ENCODE results near the gene SLC8A3.

Gene SLC8A3

DNA sequence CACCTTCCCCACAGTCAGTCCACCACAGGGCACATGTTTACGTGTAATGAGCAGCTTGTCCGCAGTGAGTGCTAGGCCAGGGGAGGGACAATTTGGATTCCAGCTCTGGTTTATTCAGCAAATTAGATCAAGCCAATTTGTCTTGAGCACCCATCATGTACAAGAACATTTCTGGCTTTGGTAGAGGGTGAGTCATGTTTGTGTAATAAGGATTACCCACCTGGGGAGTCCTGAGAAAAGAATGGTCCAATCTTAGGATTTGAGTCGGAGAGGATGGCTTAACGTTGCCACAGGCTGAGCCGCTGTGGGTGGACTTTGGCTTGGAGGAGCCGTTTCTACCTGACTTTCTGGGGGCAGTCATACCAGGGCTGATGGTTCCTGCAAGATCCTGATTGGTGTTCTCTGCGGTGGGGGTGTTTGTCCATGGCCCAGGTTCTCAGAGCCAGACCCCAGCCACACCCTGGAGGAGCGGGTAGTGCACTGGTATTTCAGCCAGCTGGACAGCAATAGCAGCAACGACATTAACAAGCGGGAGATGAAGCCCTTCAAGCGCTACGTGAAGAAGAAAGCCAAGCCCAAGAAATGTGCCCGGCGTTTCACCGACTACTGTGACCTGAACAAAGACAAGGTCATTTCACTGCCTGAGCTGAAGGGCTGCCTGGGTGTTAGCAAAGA, 165.8 kb downstream of the SLC8A3 start:
- DNase-seq (ENCODE audit: low spot score) = no peak

DNA sequence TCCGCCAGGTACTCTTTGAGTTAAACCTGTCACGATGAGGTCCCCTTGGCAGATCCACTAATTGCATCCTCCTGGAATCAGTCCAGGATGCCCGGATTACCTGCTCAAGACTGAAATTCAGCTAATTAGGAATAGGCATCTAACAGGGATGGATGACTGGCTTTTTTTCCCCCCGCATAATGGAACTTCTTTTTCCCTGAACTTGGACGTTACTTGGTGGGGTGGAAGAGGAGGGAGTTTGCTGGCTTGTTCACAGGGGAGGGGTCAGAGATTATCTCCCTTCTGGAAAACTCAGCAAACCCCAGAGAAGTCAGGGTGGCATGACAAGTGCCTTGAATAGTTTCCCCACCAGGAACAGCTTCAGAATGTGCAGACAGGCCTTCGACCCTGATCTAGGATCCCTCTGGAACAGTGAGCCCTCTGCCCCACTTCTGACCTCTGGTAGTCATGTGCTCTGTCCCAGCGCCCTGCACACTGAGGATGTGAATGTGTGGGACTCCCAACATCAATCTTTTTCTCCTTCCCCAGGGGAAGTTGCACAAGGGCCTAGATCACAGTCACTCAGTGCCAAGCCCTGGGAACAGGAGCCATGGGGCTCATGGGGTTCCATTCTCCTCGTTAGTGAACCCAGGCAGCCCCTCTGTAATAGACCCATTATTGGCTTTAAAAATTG, 167.1 kb downstream of the SLC8A3 start:
- no peak for DNase-seq (ENCODE audit: low spot score)

DNA sequence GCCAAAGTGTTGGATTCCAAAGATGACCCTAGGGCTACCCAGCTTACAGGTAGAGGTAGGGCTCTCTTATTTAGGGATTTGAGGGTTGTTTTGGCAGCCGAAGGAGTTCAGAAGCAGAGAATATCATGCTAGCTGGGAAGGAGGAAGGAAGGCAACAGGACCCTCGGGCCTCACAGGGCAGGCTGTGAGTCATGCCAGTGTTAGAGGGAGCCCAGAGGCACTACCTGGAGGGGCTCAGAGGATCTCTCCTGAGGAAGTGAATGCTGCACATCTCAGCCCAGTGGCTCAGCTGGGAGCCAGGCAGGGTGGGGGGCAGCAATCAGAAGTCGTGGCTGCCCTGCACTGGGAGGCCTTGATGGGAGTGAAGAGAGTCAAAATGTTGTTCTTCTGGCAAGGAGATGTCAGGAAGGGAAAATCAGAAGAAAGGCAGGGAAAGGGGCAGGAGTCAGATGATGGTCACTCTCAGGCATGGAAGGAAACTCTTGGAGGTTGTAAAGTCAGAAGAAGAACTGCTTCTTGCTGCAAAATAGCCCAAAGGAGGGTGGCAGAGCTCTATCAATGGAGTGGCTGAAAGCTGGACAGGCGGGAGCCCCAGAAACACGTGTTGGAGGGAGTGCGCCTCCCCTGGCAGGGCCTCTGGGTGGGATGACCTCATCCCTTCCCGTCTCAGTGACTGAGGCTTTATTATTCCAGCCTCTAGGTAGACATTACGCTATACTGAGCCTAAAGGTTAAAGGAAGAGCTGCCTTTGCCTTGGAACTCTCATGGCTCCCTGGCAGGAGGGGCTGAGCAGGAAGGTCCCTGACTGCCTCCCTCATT, 168.2 kb downstream of the SLC8A3 start:
- DNase-seq (ENCODE audit: low spot score) = peak; percentile 46

DNA sequence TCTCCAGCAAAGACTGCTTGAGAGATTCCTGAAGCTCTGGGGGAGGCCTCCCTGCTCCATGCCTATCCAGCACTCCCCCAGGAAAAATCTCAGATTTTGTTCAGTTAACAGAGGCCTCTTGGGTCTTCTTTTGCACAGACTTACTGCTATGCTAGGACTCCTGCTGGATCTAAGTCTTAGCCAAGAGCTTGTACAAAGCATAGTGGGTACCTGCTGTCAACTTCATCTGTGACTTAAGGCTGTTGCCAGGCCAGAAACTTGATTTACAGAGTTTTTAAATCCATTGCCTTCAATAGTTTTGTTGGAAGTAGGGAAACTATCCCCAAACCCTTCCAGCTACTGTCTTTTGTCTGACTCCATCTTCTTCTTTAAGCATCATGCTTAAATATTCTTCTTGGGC, 169.1 kb downstream of the SLC8A3 start:
- DNase-seq (ENCODE audit: low spot score) = no peak

DNA sequence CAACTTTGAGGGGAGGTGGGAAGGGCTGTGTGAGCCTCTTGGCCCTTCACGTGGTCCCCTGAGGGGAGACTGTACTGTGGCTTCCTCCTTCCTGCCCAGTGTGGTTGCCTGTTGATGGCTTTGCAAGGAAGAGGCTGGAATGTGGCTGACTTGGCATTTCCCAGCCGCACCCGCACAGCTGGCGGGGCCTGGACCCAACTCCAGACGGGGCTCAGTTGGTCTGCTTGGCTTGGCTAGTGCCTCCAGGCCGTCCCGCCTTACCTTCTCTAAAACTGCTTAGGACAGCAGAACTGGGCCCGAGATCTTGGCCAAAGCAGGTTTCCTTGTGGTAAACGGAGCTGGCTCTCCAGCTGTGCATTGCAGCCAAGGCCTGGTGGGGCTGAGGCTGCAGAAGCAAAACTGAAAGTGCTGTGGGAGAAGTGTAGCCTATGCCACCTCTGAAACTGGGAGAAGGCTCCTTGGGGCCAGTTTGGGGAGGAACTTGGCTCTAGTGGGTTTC, 170.0 kb downstream of the SLC8A3 start:
- peak; percentile 38 for DNase-seq (ENCODE audit: low spot score)

DNA sequence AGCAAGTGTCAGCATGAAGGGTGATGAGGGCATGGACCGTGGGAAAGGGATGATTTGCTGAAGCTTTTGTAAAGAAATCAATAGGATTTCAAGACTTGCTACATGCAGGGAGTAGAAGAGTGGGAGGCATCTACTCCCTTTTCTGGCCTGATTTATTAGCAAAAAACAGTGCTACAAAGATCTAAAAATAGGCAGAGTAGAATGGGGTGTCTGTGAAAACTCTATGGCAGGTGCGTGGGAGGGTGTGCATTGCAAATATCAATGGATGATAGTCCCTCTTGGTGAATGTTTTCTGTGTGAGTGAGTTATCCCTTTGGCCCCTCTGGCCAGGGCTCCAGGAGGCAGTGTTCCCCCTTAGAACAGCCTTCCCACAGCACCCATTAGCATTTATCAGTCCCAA, 170.5 kb downstream of the SLC8A3 start:
- no peak for DNase-seq (ENCODE audit: low spot score)

DNA sequence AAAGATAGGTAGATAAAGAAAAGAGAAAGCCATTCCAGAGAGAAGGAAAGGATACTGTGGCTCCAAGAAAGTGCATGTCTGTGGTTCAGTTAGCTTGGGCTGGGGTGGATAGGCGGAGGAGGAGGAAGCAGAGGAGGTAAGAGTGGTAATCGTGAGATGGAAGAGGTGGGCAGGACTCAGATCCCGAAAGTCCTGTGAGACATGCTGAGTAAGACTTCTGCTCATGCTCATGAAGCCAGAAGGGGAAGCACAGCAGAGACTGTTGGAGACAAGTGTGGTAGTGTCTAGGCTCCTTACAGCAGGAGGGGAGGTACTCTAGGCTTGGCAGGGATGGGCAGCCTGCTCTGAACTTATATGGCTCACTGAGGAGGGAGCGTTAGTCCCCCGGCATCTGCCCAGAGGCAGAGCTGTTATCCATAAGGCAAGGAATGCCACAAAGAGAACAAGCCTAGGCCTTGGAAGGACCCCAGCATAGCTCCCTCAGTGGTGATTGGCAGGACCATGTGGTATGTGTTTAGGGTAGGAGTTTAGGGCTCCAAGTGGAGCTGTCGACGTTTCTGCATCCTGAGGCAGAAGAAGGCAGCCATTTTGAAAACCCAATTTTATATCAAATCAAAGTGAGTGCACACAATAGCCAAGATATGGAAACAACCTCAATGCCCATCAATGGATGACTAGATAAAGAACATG, 174.2 kb downstream of the SLC8A3 start:
- DNase-seq (ENCODE audit: low spot score) = no peak

DNA sequence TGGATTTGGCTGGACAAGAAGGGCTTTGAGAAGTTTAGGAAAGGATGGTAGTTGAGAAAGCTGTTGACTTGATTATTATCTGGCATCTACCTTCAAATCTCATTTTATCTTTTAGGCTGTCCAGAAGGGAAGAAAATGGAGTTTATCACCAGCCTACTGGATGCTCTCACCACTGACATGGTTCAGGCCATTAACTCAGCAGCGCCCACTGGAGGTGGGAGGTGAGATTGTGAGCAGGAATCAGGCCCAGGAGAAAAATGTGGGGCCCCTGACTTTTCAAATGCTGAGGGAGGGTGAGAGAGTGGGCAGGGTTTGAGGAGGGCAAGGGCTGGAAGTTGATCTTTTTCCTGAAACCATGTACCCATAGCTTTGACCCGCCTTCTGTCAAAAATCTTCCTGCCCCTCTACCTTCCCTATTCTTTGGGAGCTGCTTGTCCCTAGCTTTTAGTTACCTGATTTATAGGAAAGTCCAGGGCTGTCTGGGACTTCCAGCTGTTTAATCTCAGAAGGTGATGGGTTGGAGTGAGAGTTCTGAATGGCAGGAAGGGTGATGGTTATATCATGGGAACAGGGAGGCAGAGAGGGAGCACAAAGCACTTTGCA, 175.4 kb downstream of the SLC8A3 start:
- peak; percentile 46 for DNase-seq (ENCODE audit: low spot score)

DNA sequence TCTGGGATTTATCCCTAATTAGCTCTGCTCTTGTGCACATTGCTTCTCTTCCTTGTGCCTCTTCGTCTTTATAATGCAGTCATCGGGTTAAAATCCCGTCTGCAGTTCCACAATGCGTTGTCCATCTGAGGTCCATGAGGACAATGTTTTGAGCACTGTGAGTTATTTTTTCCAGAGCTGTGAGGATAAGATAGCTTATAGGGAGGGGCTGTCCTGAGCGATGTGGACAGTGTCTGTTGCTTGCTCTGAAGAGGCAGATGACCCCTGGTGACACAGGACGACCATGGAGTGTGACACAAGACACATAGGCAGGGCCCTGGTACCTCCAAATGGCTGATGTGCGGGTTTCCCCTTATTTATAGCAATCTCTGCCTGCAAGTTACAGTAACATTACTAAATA, 177.0 kb downstream of the SLC8A3 start:
- DNase-seq (ENCODE audit: low spot score) = no peak

DNA sequence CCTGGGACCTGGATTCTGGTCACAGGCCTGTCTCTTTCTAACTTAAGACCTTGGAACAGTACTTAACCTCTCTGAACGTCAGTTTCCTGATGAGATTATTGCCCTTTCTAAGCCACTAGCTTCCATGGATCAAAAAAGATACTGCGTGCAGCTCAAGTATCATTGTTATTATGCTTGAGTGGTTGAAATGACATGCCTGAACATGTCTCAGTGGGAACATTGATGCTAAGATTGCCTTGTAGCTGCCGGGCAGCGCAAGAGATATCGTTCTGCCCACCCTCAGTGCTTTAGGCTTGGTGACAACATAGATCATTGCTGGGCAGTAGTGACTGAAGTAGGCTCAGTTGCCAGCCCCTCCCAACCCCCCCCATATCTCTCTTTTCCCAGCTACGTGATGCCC, 177.7 kb downstream of the SLC8A3 start:
- no peak for DNase-seq (ENCODE audit: low spot score)

DNA sequence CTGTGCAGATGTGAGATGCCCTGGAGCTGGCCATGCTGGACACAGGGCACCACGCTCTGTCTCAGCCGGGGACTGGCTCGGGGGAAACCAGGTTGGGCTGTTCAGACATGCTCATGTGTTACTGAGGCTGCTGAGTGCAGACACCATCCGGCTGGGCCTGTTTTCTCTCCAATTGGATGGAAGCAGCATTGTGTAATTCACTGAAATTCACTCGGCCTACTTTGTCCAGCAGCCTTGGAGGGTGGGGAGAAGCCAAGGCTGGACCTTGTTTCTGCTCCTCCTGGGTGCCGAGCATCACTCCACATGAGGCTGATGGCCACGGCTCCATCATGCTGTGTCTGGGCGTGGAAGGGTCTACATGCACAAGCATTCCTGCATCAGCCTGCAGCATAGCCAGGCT, 178.8 kb downstream of the SLC8A3 start:
- DNase-seq (ENCODE audit: low spot score) = no peak

DNA sequence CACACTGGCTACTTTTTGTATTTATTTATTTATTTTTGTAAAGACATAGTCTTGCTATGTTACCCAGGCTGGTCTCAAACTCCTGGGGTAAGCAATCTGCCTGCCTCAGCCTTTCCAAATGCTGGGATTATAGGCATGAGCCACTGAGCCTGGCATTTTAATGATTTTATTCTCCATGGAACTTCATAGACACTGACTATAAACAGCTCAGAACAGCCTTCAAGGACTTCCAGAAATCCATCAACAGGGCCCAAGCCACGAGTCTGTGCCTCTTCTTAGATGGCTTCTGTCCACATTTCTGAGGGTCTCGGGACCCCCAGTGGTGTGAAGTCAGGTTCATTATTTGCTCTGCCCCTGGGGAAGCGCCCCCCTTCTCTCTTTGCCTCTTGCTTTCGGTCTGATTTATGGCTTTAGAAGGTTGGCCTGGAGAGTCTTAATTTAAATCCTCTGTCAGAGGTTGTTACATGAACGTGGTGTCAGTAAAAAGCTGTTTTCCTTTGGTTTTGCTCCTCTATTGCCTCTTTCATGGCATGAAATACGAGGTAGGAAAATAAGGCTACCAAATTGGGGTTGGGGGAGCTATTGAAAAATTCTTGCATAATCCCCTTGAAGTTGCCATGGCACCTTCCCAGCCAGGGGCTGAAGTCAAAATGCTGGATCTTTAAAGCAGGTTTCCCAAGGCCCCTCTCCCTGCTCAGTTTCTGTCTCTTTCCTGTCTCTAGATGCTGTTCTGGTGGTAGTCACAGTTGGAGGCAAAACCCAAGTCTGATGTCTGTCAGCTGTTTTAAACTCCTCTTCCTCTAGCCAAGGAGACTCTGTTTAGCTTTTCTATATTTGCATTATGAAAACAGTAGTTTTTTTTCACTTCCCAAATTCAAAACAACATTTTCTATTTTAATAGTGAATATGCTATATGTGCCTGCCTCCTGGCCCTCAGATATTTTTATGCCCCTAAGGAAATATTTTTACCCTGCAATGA, 180.2 kb downstream of the SLC8A3 start:
- no peak for DNase-seq (ENCODE audit: low spot score)

DNA sequence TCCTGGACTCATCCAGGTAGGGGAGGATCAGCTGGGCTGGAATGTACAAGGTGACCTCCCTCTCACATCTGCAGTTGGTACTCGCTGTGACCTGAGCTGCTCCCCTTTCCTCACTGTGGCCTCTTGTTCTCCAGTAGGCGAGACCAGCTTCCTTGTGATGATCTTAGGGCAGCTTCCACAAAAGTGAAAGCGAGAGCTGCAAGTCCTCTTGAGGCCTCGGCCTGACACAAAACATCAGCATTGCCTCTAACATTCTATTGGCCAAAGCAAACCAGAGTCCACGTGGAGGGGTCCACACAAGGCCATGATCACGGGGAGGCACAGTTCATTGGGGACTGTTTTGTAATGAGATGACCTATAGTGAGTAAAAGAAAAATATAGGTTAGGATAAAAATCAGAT, 182.1 kb downstream of the SLC8A3 start:
- no peak for DNase-seq (ENCODE audit: low spot score)

DNA sequence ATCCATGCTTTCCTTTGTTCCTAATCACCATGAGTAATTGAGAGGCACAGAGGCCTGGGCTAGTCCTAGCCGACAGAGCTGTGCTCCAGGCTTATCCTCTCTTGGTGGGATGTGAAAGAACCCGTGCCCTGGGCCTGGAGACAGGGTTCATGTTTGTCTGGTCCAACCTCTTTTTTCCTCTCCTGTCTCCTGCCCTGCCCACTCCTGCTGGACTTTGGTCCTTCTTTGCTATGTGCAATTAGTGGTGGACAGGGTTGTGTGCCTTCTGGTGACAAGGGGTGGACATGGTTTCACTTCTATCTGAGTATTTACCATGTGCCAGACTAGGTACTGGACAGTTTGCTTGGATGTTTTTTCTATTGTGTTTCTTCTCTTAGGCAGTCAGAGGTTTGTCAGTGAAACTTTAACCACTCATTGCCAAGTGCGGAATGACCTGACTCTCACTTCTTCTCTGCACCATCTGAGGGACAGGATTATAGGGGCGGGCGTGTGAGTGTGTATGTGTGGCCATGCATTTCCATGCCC, 183.4 kb downstream of the SLC8A3 start:
- DNase-seq (ENCODE audit: low spot score) = no peak

DNA sequence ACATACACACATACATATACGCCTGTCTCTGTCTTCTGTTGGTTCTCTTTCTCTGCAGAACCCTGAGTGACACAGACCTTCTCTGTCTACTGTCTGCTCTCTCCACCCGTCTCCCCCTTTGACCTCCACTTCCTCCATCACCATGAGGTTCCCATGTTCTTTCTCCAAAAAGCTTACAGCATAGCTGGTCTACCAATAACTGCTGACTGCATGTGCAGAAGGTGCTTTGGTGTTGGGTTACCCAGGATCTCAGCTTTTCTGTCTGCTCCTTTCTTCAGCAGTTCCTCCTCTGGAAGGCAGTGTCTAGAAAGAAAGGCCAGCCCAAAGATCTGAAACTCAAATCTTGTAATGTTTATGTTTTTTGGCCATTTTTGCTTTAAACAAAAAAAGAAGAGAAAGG, 184.0 kb downstream of the SLC8A3 start:
- no peak for DNase-seq (ENCODE audit: low spot score)

DNA sequence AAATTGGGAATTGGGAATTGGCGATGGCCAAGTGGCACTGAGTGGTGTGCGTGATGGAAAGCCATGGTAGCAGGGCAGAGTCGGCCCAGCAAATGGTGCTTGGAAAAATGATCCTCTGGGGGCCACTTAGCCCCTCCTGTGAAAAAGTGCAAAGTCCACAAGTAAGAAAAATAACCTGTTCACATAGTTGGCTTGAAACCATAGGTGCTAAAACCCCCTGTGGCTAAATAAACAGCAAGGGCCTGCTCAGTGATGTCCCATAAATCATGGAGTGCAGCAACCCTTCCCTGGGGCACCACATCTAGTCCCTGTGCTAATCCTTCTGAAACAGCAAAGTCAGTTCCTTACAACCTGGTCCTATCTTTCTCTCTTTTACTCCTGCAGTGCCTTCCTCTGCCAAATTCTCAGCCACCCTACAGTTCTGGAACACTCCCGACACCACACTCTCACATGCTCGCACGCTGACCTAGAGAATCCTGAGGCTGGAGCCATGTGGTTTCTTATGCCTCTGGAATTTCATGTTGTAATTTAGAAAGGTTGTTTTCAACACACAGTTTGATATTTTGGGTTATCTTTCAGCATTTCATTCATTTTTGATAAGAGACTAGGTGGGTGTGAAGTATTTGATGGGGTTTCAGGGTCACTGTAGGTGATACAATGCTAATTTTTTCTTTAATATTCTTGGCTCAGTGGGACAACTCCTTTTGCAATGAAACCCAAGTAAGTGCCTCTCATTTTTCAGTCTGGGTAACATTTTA, 186.0 kb downstream of the SLC8A3 start:
- no peak for DNase-seq (ENCODE audit: low spot score)

DNA sequence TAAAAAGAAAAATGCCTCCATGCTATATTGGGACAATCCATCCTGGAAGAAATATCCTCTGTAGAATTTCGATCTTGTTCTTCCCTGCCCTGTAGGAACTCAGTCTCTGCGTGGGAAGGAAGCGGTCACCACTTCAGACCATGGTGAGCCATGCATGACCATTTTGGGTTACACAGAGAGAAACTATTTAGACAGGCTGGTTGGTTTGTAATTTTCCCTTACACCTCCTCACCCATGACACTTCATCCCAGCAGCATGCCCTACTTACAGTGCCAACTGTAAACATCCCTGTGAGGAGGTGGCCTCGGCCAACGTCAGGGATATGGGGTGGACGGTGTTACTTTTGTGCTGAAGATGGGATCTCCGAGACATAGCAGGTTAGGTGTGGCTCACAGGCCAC, 188.2 kb downstream of the SLC8A3 start:
- no peak for DNase-seq (ENCODE audit: low spot score)

DNA sequence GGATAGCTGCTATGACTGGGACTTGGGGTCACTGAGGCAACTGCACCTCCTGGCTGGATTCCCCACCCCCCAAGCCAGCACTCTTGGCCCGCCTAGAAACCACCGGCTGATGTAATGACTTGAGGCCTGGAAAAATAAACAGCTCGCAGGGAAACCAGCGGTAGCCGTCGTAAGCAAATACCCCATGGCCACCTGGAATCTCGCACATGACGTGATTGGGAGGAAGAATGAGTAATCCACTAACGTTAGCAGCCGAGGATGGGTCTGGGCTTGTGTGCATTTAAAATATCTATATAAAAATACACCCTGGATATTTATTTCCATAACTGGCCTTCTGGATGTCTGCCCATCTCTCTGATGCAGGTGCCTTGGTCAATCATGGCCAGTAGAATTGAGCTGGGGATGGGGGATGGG, 189.5 kb downstream of the SLC8A3 start:
- DNase-seq (ENCODE audit: low spot score) = no peak

DNA sequence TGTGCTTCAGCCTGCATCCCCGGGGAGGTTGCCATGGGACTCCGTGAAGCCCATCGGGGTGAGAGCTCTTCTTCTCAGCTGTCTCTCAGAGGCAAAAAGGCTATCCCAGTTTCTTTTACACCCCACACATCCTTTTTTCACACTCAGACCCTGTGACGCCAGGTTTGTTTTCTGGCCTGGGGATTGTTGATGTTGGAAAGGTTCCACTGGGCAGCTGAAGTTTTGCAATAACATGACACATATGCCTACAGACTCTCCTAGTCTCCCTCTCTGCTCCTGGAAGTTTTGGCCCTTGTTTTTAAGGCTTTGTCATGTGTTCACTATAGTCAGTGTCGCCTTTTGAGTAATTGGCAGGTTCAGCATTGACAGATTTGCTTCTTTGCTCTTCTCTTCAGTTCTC, 190.9 kb downstream of the SLC8A3 start:
- no peak for DNase-seq (ENCODE audit: low spot score)

DNA sequence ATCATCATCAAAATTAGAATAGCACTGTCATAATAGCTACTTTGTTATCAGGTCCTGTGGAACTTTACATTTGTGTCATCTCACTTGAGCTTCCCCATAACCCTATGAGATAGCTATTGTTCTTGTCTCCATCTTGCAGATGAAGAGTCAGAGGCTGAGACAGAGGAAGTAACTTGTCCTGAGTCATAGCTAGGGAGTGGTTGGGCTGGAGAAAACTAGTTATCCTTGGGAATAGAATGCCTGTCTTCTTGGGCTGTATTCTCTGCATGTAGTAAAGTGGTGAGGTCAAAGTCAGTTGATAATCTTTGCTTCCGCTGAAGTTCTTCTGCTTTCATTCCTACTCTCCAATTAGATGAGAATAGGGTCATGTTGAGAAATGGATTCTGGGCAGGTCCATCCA, 192.5 kb downstream of the SLC8A3 start:
- no peak for DNase-seq (ENCODE audit: low spot score)
